ENCODE measurements around the gene CRHR1.
"Not testable (repeated sequence)": the region's sequence is repeated elsewhere in the genome, so short reads cannot be mapped to it uniquely, and the experiment has no call there.

DNA sequence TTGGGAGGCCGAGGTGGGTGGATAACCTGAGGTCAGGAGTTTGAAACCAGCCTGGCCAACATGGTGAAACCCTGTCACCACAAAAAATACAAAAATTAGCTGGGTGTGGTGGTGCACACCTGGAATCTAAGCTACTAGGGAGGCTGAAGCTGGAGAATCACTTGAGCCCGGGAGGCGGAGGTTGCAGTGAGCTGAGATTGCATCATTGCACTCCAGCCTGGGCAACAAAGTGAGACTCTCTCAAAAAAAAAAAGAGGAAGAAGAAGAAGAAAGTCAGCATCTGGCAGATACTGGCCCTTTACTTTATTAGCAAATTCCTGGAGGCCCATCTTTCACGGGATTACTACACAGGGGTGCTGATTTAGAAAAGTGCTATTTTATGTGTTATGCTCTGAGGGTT lies 39.3 kb upstream of the CRHR1 start:
- TF ChIP-seq POLR2A (IDR thresholded peaks at IDR 0.05; ENCODE audit: low read depth, low read length); TAF1 (IDR thresholded peaks at IDR 0.05; ENCODE audit: borderline replicate concordance, low read depth, low read length): not testable (repeated sequence)

All from GM12892 (cell line).